Adrenal gland (tissue), 5 donors: ENCODE data around the gene SORBS1.

Experiments
- CTCF ChIP-seq, 6 experiments: fragments of 450-650 bp in 4 of 6; fragments of 200-600 bp in 2 of 6; sonication (generic) in 1 of 6; IDR thresholded peaks; 1 replicate in 5 of 6; 2 replicates in 1 of 6; pipeline versions ENCODE4 v1.5.1 to v1.8.0; 2016 to 2021; ENCODE audit warnings: antibody characterized with exemption in 6 of 6, mild to moderate bottlenecking in 2 of 6, moderate library complexity in 1 of 6
- POLR2A ChIP-seq, 2 donors: fragments of 450-650 bp; IDR thresholded peaks; one replicate each; pipeline ENCODE4 v1.6.1; 2017; ENCODE audit warnings: antibody characterized with exemption in 2 of 2, mild to moderate bottlenecking in 2 of 2, moderate library complexity in 1 of 2
- donor health status: DM: no; HTN: no; CAD: no.

GRCh38 chr10:95516774-95517373 is 44.3 kb downstream of the SORBS1 start:
- no peak for TF ChIP-seq CTCF (IDR thresholded peaks at IDR 0.05)
- no peak for TF ChIP-seq POLR2A (IDR thresholded peaks at IDR 0.05)
